ENCODE data around the gene ARSI.

The ARSI gene

GRCh38 chr5:150307617-150308426, 5.1 kb upstream of the ARSI start:
- no peak for ATAC-seq (replicated peaks)
- H3K27me3 Mint-ChIP-seq = peaks cover 31 to 34% of the 10 kb centered on the region in 2 donors

DNA sequence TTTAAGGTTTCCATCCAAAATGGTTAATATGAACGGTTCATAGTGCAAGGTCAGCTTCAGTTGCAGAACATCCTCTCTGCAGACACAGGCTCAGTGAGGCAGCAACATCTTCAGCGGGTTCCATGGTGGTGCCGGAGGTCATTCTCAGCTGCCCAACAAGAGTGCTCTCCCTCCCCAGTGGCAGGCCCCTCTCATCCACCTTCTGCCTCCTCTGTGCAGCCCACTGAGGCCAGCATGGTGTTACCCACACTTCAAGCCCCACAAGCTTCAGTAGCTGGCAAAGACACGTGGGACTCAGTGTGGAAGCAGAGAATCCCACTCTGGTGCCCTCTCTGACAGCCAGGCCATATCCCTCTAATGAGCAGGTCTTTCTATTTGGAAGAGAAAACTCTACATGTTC, 4.1 kb upstream of the ARSI start:
- H3K27ac Mint-ChIP-seq = no peak overlapping the region
- no peaks in the 10 kb centered on the region for H3K36me3 Mint-ChIP-seq
- no peak overlapping the region for H3K4me3 Mint-ChIP-seq
- H3K27me3 Mint-ChIP-seq = peaks cover 38 to 40% of the 10 kb centered on the region in 2 donors
- ATAC-seq (replicated peaks) (no peak), DNase-seq (no peak)
- no peaks in the 10 kb centered on the region for H3K9me3 Mint-ChIP-seq
- H3K4me1 Mint-ChIP-seq = peaks cover 2 to 6% of the 10 kb centered on the region in 2 donors

More at GRCh38 chr5:150307617-150308426, 5.1 kb upstream of the ARSI start:
- H3K27ac Mint-ChIP-seq = no peak overlapping the region
- H3K4me1 Mint-ChIP-seq = peaks cover 0 to under 1% of the 10 kb centered on the region in 2 donors
- H3K36me3 Mint-ChIP-seq = no peaks in the 10 kb centered on the region
- no peak overlapping the region for H3K4me3 Mint-ChIP-seq
- DNase-seq = no peak
- no peaks in the 10 kb centered on the region for H3K9me3 Mint-ChIP-seq

DNA sequence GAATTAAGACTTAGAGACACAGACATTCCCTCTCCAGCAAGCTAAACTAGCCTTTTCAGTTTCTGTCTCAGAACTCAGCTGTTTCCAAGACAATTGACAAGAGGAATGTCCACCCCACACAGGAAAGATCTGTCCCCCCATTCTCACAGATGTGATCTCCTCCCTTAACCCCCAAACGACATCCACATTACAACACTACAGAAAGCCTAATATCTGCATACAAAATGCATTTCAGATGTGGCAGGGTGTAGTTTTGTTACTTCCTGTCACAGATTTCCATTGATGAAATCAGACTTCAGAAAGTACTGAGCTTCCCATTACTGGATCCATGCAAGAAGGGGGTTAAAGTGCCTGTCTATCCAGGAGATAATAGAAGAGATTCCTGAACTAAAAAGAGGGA, 2.9 kb upstream of the ARSI start:
- Mint-ChIP-seq H3K4me3 (no peak overlapping the region), H3K36me3 (no peaks in the 10 kb centered on the region), H3K9me3 (no peaks in the 10 kb centered on the region), H3K27ac (no peak overlapping the region), H3K4me1 (peaks cover 2 to 6% of the 10 kb centered on the region in 2 donors), H3K27me3 (peaks cover 45% of the 10 kb centered on the region in 2 donors)
- ATAC-seq (replicated peaks) (no peak), DNase-seq (no peak)

- Mint-ChIP-seq H3K9me3 (no peaks in the 10 kb centered on the region), H3K27ac (no peak overlapping the region), H3K4me3 (no peak overlapping the region), H3K36me3 (no peaks in the 10 kb centered on the region), H3K27me3 (peaks cover 48 to 49% of the 10 kb centered on the region in 2 donors), H3K4me1 (peaks cover 2 to 6% of the 10 kb centered on the region in 2 donors)
- DNase-seq (no peak), ATAC-seq (replicated peaks) (no peak)
Observed at GRCh38 chr5:150305095-150305494, 2.4 kb upstream of the ARSI start.

DNA sequence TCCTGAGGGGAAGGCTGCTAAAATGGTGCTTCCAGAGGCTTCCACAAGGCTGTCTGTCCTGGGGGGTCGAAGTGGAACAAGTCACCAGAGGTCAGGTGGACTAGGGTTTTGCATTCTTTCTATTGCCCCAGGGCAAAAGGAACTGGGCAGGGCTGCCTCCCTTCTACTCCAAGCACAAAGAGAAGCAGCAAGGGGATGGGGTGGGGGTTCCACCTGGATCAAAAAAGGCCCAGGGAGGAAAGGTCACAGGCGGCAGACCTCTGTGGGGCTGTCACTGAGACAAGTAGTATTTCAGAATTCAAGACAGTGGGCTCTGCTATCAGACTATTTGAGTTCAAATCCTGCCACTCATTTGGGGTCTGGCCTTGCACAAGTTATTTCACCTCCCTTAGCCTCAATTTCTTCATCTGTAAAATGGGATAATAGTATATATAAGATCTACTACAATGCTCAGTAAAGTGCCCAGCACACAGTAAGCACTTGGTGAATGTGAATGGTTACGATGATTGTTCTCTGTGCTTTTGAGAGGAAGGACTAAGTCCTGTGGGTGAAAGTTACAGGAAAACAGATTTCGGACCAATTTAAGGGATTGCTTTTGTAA, 1.9 kb upstream of the ARSI start:
- DNase-seq = no peak
- Mint-ChIP-seq H3K27ac (no peak overlapping the region), H3K9me3 (no peaks in the 10 kb centered on the region), H3K4me3 (no peak overlapping the region), H3K4me1 (peaks cover 2 to 6% of the 10 kb centered on the region in 2 donors), H3K36me3 (no peaks in the 10 kb centered on the region), H3K27me3 (peaks cover 48 to 54% of the 10 kb centered on the region in 2 donors)
- no peak for ATAC-seq (replicated peaks)

DNA sequence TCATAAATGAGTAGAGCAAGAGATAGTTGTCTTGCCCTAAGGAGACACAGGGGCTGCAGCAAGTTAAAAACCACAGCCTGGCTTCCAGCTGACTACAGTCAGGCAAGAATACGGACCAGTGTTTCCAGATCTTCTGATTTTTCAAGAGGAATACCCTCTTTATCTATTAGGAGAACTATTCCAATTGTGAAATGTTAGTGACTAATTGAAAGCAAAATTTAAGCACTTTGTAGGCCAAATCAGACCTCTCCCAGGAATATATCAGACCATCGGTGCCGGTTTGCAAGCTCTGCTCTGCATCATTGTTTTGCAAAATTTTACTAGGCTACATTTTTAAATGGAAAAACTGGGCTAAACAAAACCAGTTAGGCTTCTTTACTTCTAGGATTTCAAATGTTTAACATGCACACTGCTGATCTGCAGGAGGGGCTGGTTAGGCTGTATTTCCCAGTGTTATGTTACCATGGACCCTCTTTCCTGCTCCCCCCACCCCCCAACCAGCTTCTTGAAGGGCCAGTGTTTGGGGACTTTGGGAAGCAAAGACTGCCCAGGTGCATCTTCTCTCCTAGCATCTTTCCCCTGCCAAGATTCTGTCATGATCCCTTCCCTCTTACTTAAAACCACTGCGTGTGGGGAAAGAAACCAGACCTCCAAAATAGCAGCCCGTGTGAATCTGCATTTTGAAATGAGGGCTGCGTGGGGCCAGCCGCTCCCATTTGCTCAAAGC, 1.1 kb upstream of the ARSI start:
- H3K27ac Mint-ChIP-seq = no peak overlapping the region
- no peaks in the 10 kb centered on the region for H3K36me3 Mint-ChIP-seq
- ATAC-seq (replicated peaks) (no peak), DNase-seq (no peak)
- no peaks in the 10 kb centered on the region for H3K9me3 Mint-ChIP-seq
- peaks cover 51 to 60% of the 10 kb centered on the region in 2 donors for H3K27me3 Mint-ChIP-seq
- peaks cover 2 to 6% of the 10 kb centered on the region in 2 donors for H3K4me1 Mint-ChIP-seq
- no peak overlapping the region for H3K4me3 Mint-ChIP-seq

- Mint-ChIP-seq H3K36me3 (no peaks in the 10 kb centered on the region), H3K4me3 (no peak overlapping the region), H3K9me3 (no peaks in the 10 kb centered on the region), H3K27ac (no peak overlapping the region), H3K4me1 (peaks cover 2 to 6% of the 10 kb centered on the region in 2 donors), H3K27me3 (peaks cover 50 to 60% of the 10 kb centered on the region in 2 donors)
- DNase-seq (no peak), ATAC-seq (replicated peaks) (no peak)
Observed at GRCh38 chr5:150303070-150303615, 438 bp upstream of the ARSI start.

DNA sequence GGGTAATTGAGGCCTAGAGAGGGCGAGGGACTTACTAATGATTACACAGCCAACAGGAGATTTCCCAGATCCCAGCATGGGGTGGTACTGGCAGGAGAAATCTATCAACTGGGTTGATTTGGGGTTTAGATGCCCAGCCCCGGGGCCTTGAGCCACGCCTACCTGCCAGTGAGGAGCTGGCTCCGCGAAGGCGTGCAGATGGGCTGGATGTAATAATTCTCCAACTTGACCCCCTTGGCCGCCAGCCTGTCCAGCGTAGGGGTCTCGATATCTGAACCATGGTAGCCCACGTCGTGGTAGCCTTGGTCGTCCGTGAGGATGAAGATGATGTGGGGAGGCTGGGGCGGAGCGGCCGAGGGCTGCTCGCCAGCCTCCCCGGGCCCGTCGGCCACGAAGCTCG, 804 bp downstream of the ARSI start:
- Mint-ChIP-seq H3K4me1 (peaks cover 2 to 6% of the 10 kb centered on the region in 2 donors), H3K27me3 (peaks cover 50 to 65% of the 10 kb centered on the region in 2 donors), H3K36me3 (no peaks in the 10 kb centered on the region), H3K4me3 (no peak overlapping the region), H3K27ac (no peak overlapping the region), H3K9me3 (no peaks in the 10 kb centered on the region)
- ATAC-seq (replicated peaks) (no peak), DNase-seq (no peak)

GRCh38 chr5:150301170-150301505, 1.6 kb downstream of the ARSI start:
- H3K4me1 Mint-ChIP-seq = peaks cover 2 to 6% of the 10 kb centered on the region in 2 donors

GRCh38 chr5:150300496-150301169, 2.1 kb downstream of the ARSI start:
- Mint-ChIP-seq H3K4me3 (no peak overlapping the region), H3K36me3 (no peaks in the 10 kb centered on the region), H3K9me3 (no peaks in the 10 kb centered on the region), H3K4me1 (peaks cover 2 to 6% of the 10 kb centered on the region in 2 donors), H3K27me3 (peaks cover 49 to 62% of the 10 kb centered on the region in 2 donors), H3K27ac (no peak overlapping the region)
- ATAC-seq (replicated peaks) = no peak
- DNase-seq = no peak

More at GRCh38 chr5:150301170-150301505, 1.6 kb downstream of the ARSI start:
- no peak overlapping the region for H3K4me3 Mint-ChIP-seq
- no peaks in the 10 kb centered on the region for H3K9me3 Mint-ChIP-seq
- no peak overlapping the region for H3K27ac Mint-ChIP-seq
- H3K36me3 Mint-ChIP-seq = no peaks in the 10 kb centered on the region
- peaks cover 50 to 65% of the 10 kb centered on the region in 2 donors for H3K27me3 Mint-ChIP-seq
- DNase-seq = no peak
- no peak for ATAC-seq (replicated peaks)

- Mint-ChIP-seq H3K27ac (no peak overlapping the region), H3K9me3 (no peaks in the 10 kb centered on the region), H3K27me3 (peaks cover 44 to 56% of the 10 kb centered on the region in 2 donors), H3K4me3 (no peak overlapping the region), H3K36me3 (no peaks in the 10 kb centered on the region), H3K4me1 (peaks cover 2 to 6% of the 10 kb centered on the region in 2 donors)
- ATAC-seq (replicated peaks) = no peak
- no peak for DNase-seq
Observed at GRCh38 chr5:150299571-150300327, 3.0 kb downstream of the ARSI start.

GRCh38 chr5:150298701-150299451, 3.8 kb downstream of the ARSI start:
- Mint-ChIP-seq H3K36me3 (no peaks in the 10 kb centered on the region), H3K27ac (no peak overlapping the region), H3K9me3 (no peaks in the 10 kb centered on the region), H3K4me3 (no peak overlapping the region), H3K4me1 (peaks cover 2 to 6% of the 10 kb centered on the region in 2 donors), H3K27me3 (peaks cover 38 to 50% of the 10 kb centered on the region in 2 donors)
- ATAC-seq (replicated peaks) (no peak), DNase-seq (no peak)

All from stimulated activated naive B cell treated with anti-CD40 and anti-IgM and Interleukin-4, amounts not matched to agents 10 μg/mL and 1 μg/mL and 100 μg/mL, for 72 hours (primary cell).